Measurements from ENCODE around the gene RNF113B.

RNF113B gene

DNA sequence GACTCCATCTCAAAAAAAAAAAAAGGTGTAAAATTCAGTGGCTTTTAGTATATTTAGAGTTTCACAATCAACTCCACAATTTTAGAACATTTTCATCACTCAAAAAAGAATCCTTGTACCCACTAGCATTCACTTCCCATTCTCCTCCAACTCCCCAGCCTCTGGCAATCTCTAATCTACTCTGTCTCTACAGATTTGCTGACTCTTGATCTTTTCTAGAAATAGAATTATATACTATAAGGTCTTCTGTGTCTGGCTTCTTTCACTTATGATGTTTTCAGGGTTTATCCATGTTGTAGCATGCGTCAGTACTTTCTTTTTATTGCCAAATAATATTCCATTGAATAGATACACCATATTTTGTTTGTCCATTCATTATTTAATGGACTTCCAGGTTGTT lies 42.2 kb downstream of the RNF113B start:
- DNase-seq, result no peak

DNA sequence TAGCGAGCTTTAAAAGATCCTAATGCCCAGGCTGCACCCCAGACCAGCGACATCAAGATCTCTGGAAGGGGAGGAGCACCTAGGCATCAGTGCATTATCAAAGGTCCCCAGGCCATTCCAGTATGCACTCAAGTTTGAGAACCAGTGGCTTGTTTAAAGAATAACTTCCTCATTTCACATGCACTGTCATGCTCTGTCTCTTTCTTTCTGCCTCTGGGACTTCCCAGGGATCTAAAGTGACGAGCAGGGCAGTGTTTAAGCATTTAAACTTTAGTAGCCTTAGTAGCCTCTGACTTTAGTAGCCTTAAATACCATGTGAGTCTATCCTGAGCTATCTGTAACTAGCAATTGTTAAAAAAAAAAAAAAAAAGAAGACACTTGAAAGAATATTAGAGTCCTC lies 43.1 kb downstream of the RNF113B start:
- no peak for DNase-seq

DNA sequence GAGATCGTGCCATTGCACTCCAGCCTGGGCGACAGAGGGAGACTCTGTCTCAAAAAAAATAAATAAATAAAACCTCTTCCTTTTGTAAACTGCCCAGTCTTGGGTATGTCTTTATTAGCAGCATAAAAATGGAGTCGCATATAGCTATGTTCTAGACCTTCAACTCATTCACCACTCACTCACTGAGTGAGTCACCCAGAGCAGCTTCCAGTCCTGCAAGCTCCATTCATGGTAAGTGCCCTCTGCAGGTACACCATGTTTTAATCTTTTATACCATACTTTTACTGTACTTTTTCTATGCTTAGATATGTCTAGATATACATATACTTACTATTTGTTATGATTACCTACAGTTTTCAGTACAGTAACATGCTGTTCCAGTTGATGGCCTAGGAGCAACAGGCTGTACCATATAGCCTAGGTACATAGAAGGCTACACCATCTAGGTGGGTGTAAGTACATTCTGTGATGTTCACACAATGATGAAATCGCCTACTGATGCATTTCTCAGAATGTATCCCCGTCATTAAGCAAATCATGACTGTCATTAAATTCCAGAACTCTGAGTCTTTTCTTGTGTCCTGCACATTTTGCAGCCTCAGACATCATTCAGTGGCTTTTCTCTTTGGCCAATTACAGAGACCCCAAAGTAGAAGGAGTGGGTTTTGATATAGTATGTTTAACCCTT lies 47.9 kb downstream of the RNF113B start:
- DNase-seq, result no peak

All from activated CD4-positive, alpha-beta T cell treated with anti-CD3 and anti-CD28 coated beads, Interleukin-10, Interleukin-2, amounts not matched to agents 100 ng/mL and 50 ng/mL, durations not matched to agents 16 hours and 8 hours (primary cell).